OCI-LY3 (cell line): Measurements from ENCODE around the gene SPC24.

Experiments used
- EZH2phosphoT487 ChIP-seq: fragments of 200-600 bp; shearing (Covaris generic); IDR thresholded peaks from 2 replicates; pipeline ENCODE4 v1.6.1; 2018; ENCODE audit warnings: antibody characterized with exemption, mixed run types, low read depth
- TF ChIP-seq, protein P1 (sequence below): fragments of 200-600, 300-600 bp; sonication (generic); IDR thresholded peaks from 2 replicates; pipeline ENCODE4 v1.5.1; 2014; ENCODE audit warnings: antibody characterized with exemption, low read length, low read depth

GRCh38 chr19:11194656-11195558, 39.3 kb upstream of the SPC24 start:
- TF ChIP-seq, protein P1, sequence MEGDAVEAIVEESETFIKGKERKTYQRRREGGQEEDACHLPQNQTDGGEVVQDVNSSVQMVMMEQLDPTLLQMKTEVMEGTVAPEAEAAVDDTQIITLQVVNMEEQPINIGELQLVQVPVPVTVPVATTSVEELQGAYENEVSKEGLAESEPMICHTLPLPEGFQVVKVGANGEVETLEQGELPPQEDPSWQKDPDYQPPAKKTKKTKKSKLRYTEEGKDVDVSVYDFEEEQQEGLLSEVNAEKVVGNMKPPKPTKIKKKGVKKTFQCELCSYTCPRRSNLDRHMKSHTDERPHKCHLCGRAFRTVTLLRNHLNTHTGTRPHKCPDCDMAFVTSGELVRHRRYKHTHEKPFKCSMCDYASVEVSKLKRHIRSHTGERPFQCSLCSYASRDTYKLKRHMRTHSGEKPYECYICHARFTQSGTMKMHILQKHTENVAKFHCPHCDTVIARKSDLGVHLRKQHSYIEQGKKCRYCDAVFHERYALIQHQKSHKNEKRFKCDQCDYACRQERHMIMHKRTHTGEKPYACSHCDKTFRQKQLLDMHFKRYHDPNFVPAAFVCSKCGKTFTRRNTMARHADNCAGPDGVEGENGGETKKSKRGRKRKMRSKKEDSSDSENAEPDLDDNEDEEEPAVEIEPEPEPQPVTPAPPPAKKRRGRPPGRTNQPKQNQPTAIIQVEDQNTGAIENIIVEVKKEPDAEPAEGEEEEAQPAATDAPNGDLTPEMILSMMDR: no peak
- TF ChIP-seq EZH2phosphoT487: no peak
